K562 (cell line): Measurements from ENCODE around the gene DCAF4L1.

Experiments used
- BCL6 ChIP-seq: fragments of 250-450 bp; sonication (Bioruptor Pico); IDR thresholded peaks from 2 replicates; pipeline ENCODE4 v1.4.0; 2020
- TF ChIP-seq, protein P1 (sequence below): fragments of 250-450 bp; sonication (Bioruptor Pico); IDR thresholded peaks from 2 replicates; pipeline ENCODE4 v1.8.0; 2021; ENCODE audit warnings: borderline replicate concordance, mild to moderate bottlenecking, moderate library complexity; ENCODE audit not compliant: poor library complexity, severe bottlenecking

- TF ChIP-seq, protein P1, sequence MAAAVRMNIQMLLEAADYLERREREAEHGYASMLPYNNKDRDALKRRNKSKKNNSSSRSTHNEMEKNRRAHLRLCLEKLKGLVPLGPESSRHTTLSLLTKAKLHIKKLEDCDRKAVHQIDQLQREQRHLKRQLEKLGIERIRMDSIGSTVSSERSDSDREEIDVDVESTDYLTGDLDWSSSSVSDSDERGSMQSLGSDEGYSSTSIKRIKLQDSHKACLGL (CRISPR knock-in tag): no peak
- no peak for TF ChIP-seq BCL6
Measured at GRCh38 chr4:41934514-41934900, 47.0 kb upstream of the DCAF4L1 start.
